Measurements from ENCODE around the gene MYO10. TPM values are rescaled to one million over a fixed set of nuclear protein-coding genes. Genes with fewer than 3 reads are reported as not detected.

Gene MYO10
- total RNA-seq, 1 donor = 37.1 TPM

DNA sequence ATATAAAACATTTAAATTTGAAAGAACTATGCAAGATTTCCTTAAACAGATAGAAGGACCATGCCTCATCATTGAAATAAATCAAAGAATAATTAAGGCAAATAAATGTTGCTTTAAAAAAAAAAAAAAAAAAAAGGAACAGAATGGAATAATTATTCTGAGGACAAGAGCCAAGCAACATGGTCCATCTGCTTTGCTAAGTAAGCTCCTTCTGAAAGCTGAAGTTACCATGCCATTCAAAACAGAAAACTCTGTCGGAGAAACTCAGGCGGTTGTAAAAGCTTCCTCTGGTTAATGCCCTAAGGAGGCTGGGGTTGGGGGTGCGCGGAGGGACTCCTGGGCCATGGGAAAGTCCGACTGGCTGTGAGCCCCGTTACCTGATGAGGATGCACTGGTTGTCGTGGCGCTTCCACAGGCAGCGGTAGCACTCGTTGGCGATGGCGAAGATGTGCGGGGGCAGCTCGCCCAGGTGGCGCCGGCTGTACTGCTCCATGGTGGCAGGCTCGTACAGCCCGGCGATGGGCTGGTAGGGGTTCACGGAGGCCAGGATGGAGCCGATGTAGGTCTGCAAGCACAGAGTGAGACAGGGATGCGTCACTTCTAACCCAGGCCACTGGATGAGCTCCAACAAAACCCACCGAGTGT, 141.7 kb downstream of the MYO10 start:
- TF ChIP-seq, protein P1, sequence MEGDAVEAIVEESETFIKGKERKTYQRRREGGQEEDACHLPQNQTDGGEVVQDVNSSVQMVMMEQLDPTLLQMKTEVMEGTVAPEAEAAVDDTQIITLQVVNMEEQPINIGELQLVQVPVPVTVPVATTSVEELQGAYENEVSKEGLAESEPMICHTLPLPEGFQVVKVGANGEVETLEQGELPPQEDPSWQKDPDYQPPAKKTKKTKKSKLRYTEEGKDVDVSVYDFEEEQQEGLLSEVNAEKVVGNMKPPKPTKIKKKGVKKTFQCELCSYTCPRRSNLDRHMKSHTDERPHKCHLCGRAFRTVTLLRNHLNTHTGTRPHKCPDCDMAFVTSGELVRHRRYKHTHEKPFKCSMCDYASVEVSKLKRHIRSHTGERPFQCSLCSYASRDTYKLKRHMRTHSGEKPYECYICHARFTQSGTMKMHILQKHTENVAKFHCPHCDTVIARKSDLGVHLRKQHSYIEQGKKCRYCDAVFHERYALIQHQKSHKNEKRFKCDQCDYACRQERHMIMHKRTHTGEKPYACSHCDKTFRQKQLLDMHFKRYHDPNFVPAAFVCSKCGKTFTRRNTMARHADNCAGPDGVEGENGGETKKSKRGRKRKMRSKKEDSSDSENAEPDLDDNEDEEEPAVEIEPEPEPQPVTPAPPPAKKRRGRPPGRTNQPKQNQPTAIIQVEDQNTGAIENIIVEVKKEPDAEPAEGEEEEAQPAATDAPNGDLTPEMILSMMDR (IDR thresholded peaks at IDR 0.05; ENCODE audit: insufficient read depth, low read length) = no peak
- DNase-seq (ENCODE audit: low read depth) = no peak

DNA sequence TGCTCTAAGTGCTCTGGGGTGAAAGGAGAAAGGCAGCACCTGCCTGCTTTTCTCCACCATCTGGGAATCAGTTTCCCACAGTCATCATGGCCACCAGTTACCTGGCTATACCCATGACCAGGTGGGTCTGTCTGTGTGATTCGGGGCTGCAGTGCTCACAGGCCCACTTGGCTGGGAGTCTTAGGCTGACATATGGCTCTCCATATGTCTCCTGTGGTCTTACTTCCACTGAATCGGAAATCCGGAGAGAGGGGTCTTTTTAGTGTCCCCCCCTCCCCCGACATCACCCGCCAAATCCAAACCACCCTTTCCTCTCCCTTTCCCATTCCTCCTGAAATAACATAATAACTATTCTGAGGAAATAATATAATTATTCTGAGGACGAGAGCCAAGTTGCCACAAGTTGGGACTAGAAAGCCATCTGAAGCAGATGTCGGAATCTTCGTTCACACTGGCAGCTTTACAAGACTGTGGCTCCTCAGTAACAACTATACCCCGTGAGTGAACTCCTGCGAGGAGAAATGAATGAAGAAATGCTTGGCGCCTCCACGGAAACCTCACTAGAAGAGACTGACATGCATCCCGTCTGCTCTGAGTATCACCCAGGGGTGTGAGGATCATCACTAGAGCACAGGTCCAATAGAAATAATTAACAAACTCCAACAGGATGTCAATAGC, 143.4 kb downstream of the MYO10 start:
- DNase-seq (ENCODE audit: low read depth) = no peak
- H3K4me3 ChIP-seq (ENCODE audit: low read depth, low read length) = no peak overlapping the region
- TF ChIP-seq, protein P1 (IDR thresholded peaks at IDR 0.05; ENCODE audit: insufficient read depth, low read length) = no peak

More for the DNA sequence above, 141.7 kb downstream of the MYO10 start:
- H3K4me3 ChIP-seq (ENCODE audit: low read depth, low read length) = no peak overlapping the region

DNA sequence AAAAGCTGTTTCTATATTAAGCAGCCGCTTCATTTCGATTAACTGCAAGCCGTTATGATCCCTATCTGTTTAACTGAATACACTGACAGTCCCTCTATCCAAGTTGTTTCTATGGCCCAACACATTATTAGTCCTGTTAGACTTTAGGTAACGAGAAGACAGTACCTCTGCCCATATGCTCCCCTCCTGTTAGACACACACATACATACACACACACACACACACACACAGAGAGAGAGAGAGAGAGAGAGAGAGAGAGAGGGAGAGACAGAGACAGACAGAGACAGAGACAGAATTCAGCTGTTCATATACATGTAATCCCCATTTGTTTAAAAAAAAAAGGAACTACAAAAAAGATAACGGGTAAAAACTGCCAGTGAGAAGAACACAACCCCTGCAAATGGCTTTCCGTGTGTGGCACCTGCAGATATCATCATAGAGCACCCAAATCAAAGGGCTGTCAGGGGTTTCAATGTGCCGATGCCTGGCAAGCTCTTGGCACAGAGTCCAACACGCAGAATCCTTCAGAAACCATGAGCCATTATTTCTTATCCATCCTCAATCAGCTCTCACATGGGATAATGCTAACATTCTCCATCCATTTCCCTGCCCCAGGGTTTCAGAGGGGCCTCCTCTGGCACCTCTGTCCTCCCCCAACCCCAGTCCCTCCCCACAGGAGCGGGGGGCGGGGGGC, 144.0 kb downstream of the MYO10 start:
- TF ChIP-seq, protein P1 (IDR thresholded peaks at IDR 0.05; ENCODE audit: insufficient read depth, low read length) = no peak
- DNase-seq (ENCODE audit: low read depth) = no peak
- no peak overlapping the region for H3K4me3 ChIP-seq (ENCODE audit: low read depth, low read length)

DNA sequence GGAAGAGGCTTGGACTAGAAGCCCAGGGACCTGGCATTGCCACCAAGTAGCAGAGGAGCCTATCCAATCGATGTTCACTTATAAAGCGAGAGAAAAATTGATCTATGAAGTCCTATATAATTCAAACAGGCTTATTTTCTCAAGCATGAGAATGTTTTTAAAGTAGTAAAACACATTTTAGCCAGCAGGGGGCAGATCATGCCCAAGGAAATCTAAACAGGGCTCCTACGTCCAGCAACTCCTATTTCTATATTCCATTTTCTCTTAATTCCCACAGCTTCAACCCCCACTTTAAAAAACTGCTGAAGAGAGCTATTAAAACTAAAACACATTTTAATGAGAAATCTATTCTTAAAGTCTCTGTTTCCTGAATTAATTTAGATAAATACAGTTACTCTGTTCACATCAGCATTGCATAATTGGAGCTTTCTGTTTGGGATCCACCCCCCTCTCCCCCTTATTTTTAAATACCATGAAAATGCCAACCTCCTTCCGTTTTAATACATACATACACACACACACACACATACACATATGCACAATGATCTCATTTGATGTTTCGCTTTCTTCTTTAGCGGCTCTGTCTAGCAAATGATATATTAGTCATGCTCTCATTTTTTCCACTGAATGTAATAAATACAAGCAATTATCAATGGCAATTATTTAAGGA, 144.9 kb downstream of the MYO10 start:
- TF ChIP-seq, protein P1 (IDR thresholded peaks at IDR 0.05; ENCODE audit: insufficient read depth, low read length) = peak; percentile 55
- peak; percentile 87 for DNase-seq (ENCODE audit: low read depth)
- no peak overlapping the region for H3K4me3 ChIP-seq (ENCODE audit: low read depth, low read length)

DNA sequence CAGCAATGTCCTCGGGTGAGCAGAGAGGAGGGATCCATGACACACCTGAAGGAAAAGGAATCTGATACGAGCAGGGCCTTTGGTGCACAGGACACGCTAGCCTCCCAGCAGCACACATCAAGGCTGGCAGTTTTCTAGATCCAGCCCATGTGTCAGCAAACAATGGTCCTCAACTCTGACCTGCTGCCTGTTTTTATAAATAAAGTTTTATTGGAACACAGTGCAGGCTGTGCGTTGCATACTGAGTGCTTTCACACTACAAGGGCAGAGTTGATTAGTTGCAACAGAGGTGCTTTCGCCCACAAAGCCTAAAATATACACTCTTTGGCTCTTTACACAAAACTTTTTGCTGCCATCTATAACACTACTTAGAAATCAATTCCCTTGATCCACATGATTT, 147.1 kb downstream of the MYO10 start:
- TF ChIP-seq, protein P1 (IDR thresholded peaks at IDR 0.05; ENCODE audit: insufficient read depth, low read length) = no peak
- DNase-seq (ENCODE audit: low read depth) = no peak
- no peak overlapping the region for H3K4me3 ChIP-seq (ENCODE audit: low read depth, low read length)

DNA sequence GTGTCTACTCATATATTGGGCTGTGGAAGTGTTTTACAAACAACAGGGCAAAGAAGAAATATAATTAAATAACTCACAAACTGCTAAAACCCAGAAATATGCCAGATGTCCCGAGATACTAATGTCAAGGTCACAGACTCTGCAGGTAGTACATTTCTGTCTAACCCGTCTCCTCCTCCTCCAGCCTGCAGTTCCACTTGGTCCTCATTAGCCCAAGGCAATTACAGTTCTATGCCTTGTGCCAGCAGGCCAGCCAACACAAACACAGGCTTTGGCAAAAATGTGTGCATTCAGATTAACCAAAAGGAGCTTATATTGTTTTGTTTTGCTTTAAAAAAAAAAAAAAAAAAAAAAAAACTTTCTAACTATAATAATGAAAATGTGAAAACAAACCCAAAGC, 148.8 kb downstream of the MYO10 start:
- peak; percentile 56 for DNase-seq (ENCODE audit: low read depth)
- no peak overlapping the region for H3K4me3 ChIP-seq (ENCODE audit: low read depth, low read length)
- TF ChIP-seq, protein P1 (IDR thresholded peaks at IDR 0.05; ENCODE audit: insufficient read depth, low read length) = no peak
